Activated naive CD8-positive, alpha-beta T cell treated with anti-CD3 and anti-CD28 coated beads, Interleukin-2, amount 50 U/mL, for 16 hours (primary cell): ENCODE data around the gene CEP44.
"Not testable (repeated sequence)": the region's sequence is repeated elsewhere in the genome, so short reads cannot be mapped to it uniquely, and the experiment has no call there.

ENCODE experiments used
- DNase-seq: peaks from one replicate; pipeline ENCODE4 v3.0.0-alpha.2; 2020; ENCODE audit warnings: low read depth, low spot score

CEP44 gene

DNA sequence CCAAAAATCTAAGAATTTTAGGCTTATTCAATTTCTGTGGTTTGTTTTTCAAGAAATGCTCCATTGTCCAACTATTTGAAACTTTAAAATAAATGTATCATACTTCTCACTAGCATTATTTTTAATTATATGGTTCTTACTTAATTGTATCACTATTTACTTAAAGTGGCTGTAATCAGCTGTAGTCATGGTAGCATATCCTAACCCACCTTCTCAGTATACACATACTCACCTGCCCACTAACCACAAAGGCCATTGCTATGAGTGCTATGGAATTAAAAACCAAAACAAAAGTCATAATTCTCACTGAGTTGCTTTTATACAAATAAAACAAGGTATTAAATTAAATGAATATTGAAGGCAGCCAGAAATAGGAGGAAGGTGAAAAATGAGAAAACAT lies 5.2 kb upstream of the CEP44 start:
- no peak for DNase-seq

GRCh38 chr4:174279433-174280155 lies 4.1 kb upstream of the CEP44 start:
- no peak for DNase-seq

DNA sequence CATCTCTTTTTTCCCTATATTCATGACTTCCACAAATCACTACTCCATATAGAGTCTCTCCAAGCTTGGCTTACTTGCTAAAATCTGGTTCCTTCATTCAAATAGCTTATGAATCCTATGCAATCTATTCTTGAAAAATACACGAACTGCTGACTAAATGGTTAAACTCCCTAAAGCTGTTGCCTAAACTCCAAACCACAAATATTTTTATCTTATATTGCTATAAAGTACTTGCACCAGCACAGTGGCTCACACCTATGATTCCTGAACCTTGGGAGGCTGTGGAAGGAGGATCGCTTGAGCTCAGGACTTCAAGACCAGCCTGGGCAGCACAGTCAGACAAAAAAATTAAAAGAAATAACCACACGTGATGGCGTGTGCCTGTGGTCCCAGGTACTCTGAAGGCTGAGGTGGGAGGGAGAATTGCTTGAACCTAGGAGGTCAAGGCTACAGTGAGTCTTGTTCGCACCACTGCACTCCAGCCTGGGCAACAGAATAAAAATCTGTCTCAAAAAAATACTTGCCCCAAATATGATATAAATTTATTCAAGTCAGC lies 2.5 kb upstream of the CEP44 start:
- no peak for DNase-seq

GRCh38 chr4:174281901-174282300 lies 1.8 kb upstream of the CEP44 start:
- no peak for DNase-seq

GRCh38 chr4:174282836-174283506 lies 740 bp upstream of the CEP44 start:
- DNase-seq = peak; percentile 42

DNA sequence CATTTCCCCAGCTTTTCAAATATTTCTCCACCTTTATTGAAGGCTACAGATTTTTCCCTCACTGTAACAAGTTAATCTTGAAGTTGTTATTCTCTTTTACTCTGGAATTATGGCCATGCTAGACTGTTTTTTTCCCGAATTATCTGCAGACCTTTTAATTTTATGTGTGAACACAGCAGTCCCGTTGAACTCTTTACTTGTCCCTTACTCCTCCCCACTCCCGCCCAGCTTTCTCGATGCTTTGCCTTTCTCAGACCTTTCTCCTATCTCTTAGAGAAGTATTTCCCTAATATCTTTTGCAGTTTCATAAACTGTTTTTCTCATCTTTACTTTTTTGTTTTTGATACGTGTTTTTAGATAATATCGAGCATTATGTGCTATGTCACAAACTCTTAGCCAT lies 776 bp downstream of the CEP44 start:
- no peak for DNase-seq

- no peak for DNase-seq
Observed at GRCh38 chr4:174286870-174287269, 3.2 kb downstream of the CEP44 start.

GRCh38 chr4:174292473-174292872 lies 8.8 kb downstream of the CEP44 start:
- DNase-seq = no peak

GRCh38 chr4:174294641-174295040 lies 10.9 kb downstream of the CEP44 start:
- not testable (repeated sequence) for DNase-seq

DNA sequence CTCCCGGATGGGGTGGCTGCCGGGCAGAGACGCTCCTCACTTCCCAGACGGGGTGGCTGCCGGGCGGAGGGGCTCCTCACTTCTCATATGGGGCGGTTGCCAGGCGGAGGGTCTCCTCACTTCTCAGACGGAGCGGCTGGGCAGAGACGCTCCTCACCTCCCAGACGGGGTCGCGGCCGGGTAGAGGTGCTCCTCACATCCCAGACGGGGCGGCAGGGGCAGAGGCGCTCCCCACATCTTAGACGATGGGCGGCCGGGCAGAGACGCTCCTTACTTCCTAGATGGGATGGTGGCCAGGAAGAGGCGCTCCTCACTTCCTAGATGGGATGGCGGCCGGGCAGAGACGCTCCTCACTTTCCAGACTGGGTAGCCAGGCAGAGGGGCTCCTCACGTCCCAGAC lies 11.4 kb downstream of the CEP44 start:
- not testable (repeated sequence) for DNase-seq

GRCh38 chr4:174303687-174304086 lies 20.0 kb downstream of the CEP44 start:
- DNase-seq = no peak

DNA sequence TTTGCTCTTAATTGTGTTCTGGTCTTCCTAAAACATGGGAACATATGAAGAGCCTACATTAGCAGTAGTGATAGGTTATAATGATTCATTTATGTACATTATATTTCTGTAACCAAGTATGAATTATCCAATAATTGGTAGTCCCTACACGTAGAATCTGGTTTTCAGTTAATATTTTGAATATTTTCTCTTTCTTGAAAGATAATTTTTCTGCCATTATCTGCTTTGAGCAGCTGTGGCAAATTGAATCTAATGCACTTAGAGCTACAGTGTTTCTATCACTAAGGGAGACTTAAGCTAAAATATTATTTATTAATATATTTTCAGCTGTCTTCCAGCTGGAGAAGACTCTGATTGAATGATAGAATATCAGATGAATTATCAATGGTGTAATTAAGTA lies 21.0 kb downstream of the CEP44 start:
- DNase-seq = no peak

DNA sequence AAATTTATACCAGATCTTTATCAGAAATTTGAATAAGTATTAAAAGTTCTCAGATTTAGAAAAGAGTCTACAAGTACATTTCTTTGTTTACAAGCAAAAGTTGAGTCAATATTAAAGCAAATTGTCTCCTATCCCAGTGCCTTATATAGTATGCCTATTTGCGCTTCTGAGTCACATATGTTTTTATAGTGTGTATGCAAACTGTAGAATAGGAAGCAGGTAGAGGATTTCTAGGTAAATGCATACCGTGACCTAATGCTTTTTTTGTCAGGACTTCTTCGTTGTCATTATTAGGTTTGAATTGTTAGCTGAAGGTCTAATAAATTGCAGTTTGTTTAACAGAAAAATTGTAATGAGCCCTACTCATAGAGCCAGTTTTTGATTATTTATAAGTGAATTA lies 22.2 kb downstream of the CEP44 start:
- no peak for DNase-seq

- no peak for DNase-seq
Observed at GRCh38 chr4:174307694-174308093, 24.0 kb downstream of the CEP44 start.

- no peak for DNase-seq
Observed at GRCh38 chr4:174312993-174313392, 29.3 kb downstream of the CEP44 start.

DNA sequence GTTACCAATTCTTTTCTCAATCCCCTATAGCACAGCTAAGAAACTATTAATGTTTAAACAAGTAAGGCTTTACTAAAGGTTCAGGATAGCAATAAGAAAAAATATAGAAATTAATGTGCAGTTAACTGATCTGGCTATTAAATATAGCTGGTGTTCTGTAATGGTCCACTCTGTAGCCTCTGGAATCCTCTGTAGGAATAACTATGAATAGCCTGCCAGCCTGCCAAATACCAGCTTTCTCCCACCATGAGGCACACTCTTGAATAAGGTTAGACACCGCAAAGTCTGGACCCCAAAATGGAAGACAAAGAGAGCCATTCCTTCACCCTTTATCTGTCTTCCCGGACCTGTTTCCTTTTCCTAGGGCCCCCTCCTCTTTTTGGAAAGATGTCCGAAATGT lies 30.6 kb downstream of the CEP44 start:
- no peak for DNase-seq

DNA sequence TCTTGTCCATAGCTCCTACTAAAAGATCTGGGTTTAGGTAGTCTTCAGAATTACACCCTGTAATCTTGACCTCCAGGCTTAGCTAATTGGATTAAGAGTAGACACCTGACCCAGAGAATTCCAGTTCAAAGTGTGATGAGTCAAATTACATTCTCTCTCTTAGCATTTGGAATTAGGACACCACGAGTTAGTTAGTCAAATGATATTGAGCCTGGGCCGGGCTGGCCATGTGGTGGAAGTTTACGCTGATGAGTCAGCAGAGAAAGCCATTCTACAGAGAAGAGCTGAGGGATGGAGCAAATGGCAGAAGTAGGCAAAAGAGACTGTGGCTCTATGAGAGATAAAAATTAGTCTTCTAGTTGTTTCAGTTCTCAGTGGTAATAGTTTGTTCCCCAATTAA lies 31.1 kb downstream of the CEP44 start:
- DNase-seq = no peak

DNA sequence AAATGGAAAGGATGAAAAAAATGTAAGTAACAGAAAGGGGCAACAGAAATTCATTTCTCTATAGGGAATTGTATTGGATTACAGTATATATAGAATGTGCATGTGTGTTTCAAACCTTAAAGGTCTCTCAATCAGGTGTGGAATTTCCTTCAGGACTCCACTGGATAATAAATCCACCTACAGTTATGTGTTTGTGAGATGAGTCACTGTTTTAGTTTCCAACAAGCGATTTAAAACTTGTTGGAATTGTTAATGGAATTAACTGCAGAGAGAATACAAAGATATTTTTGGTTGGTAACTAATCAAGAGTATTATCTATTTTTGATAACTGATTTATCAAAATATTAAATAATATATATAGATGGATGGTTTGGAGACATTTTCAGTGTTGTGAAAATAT lies 32.8 kb downstream of the CEP44 start:
- no peak for DNase-seq

DNA sequence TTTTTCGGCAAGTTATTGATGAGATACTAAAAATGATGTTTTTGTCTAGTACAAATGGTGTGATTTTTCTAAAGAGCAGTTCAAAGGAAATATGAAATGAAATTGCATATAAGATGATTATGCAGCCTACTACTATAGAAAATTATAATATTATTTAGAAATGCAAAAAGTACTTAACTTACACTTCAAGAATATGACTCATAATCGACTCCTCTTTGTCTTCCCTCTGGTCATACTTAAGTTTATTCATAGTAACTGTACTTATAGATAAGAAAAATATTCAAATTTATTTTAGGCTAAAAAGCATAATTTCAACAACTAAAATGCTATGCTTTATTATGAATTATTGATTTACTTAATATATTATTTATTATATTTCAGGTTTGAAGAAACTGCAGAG lies 33.2 kb downstream of the CEP44 start:
- no peak for DNase-seq

GRCh38 chr4:174317531-174317930 lies 33.8 kb downstream of the CEP44 start:
- DNase-seq = no peak

DNA sequence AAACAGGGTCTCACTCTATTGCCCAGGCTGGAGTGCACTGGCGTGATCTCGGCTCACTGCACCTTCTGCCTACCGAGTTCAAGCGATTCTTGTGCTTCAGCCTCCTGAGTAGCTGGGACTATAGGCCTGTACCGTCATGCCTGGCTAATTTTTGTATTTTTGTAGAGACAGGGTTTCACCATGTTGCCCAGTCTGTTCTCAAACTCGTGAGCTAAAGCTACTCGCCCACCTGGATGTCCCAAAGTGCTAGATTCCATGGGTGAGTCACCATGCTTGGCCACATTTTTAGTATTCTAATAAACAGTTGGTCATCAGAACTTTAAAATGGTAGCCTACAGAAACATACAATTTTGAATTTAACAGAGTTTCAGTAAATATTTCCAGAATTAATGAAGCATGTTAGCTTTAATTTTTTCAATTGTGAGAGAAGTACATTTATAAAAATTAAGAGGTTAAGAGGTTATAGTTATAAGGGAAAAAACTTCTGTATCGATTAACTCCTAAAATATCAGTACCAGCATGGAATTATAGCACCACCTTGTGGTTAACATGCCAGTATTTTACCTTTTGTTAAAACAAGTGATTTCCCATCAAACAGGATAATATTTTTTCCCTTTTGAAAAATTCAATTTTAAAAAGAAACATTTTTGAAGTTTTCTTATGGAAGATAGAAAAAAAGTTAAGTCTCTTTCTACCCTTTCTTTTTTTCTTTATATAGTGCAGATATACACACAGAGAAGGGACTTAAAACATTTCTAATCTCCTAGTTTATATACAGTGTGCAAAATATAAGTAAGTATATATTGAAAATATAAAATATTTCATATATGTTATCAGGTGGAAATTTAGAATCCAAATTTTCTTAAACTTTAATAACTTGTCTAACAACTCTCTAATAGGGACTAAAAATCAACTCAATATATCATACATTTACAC lies 35.4 kb downstream of the CEP44 start:
- no peak for DNase-seq
